Uterus (tissue), 2 donors: ENCODE results near the gene S100A5.

Experiments
- POLR2A ChIP-seq, 2 donors: fragments of 450-650 bp; IDR thresholded peaks; one replicate each; pipeline ENCODE4 v1.6.1; 2016; ENCODE audit warnings: antibody characterized with exemption in 2 of 2, mild to moderate bottlenecking in 1 of 2, moderate library complexity in 1 of 2
- TF ChIP-seq, protein P1 (sequence below), 4 experiments: fragments of 200-600 bp in 2 of 4; fragments of 450-650 bp in 2 of 4; sonication (generic) in 2 of 4; IDR thresholded peaks; one replicate each; pipeline ENCODE4 v1.5.1; 2016 to 2019; ENCODE audit warnings: antibody characterized with exemption in 4 of 4, mild to moderate bottlenecking in 2 of 4, moderate library complexity in 1 of 4

DNA sequence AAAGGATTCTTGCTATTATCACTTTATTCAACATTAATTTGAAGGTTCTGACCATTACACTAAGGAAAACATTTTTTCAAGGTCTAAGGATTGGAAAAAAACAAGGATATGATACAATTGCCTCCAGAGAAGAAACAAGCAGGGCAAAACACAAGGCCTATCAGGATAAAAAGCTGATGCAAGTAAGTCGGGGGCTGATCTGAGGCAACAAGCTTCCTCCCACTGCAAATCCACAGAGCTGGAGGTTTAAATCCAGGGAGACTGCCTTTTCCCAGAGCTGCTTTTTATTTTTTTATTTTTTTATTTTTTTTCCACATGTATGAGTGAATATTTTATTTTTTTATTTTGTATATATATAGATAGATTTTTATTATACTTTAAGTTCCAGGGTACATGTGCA, 44.3 kb upstream of the S100A5 start:
- TF ChIP-seq, protein P1, sequence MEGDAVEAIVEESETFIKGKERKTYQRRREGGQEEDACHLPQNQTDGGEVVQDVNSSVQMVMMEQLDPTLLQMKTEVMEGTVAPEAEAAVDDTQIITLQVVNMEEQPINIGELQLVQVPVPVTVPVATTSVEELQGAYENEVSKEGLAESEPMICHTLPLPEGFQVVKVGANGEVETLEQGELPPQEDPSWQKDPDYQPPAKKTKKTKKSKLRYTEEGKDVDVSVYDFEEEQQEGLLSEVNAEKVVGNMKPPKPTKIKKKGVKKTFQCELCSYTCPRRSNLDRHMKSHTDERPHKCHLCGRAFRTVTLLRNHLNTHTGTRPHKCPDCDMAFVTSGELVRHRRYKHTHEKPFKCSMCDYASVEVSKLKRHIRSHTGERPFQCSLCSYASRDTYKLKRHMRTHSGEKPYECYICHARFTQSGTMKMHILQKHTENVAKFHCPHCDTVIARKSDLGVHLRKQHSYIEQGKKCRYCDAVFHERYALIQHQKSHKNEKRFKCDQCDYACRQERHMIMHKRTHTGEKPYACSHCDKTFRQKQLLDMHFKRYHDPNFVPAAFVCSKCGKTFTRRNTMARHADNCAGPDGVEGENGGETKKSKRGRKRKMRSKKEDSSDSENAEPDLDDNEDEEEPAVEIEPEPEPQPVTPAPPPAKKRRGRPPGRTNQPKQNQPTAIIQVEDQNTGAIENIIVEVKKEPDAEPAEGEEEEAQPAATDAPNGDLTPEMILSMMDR (IDR thresholded peaks at IDR 0.05), result no peak
- no peak for TF ChIP-seq POLR2A (IDR thresholded peaks at IDR 0.05)
